RWPE2 (cell line): ENCODE results near the gene ID3.

Source experiments
- ATAC-seq: fragments of 200-7000 bp; cut with Tn5 transposase; 3 replicates; pipeline ENCODE4 v1.9.1; 2021; ENCODE audit warnings: low read depth
- DNase-seq: peaks from one replicate; pipeline ENCODE4 v3.0.0-alpha.2; 2020; ENCODE audit warnings: low spot score
- H3K27ac ChIP-seq: fragments of 450-650 bp; 2 replicates; pipeline ENCODE4 v1.5.1; 2017; ENCODE audit warnings: mild to moderate bottlenecking; ENCODE audit not compliant: poor library complexity, severe bottlenecking
- H3K27me3 ChIP-seq: fragments of 250-450 bp; sonication (Bioruptor Pico); 2 replicates; pipeline ENCODE4 v1.5.1; 2021; ENCODE audit warnings: mild to moderate bottlenecking, moderate library complexity; ENCODE audit not compliant: insufficient read depth, poor library complexity, severe bottlenecking
- H3K36me3 ChIP-seq: fragments of 250-450 bp; sonication (Bioruptor Pico); 2 replicates; pipeline ENCODE4 v1.5.1; 2020; ENCODE audit warnings: low read depth, mild to moderate bottlenecking, moderate library complexity
- H3K4me1 ChIP-seq: fragments of 250-450 bp; sonication (Bioruptor Pico); 2 replicates; pipeline ENCODE4 v1.5.1; 2021; ENCODE audit warnings: mild to moderate bottlenecking, moderate library complexity; ENCODE audit not compliant: insufficient read depth, poor library complexity, severe bottlenecking
- H3K4me3 ChIP-seq: fragments of 250-450 bp; sonication (Bioruptor Pico); 2 replicates; pipeline ENCODE4 v1.5.1; 2021; ENCODE audit warnings: mild to moderate bottlenecking, moderate library complexity; ENCODE audit not compliant: severe bottlenecking
- H3K9me3 ChIP-seq: fragments of 250-450 bp; sonication (Bioruptor Pico); 2 replicates; pipeline ENCODE4 v1.5.1; 2021; ENCODE audit warnings: mild to moderate bottlenecking, moderate library complexity; ENCODE audit not compliant: severe bottlenecking
- CTCF ChIP-seq: fragments of 450-650 bp; IDR thresholded peaks from one replicate; pipeline ENCODE4 v1.5.1; 2017; ENCODE audit warnings: mild to moderate bottlenecking, moderate library complexity; ENCODE audit not compliant: poor library complexity, severe bottlenecking

The ID3 gene

GRCh38 chr1:23553231-23554126 lies 5.8 kb downstream of the ID3 start:
- H3K27ac ChIP-seq = no peak overlapping the region
- DNase-seq = no peak
- TF ChIP-seq CTCF = no peak
- ATAC-seq = no peak
- no peak overlapping the region for H3K4me3 ChIP-seq
- peaks cover 34% of the 10 kb centered on the region for H3K4me1 ChIP-seq
- H3K27me3 ChIP-seq = no peaks in the 10 kb centered on the region
- peaks cover 8% of the 10 kb centered on the region; the same call in 1 of the 2 replicates for H3K36me3 ChIP-seq
- no peaks in the 10 kb centered on the region for H3K9me3 ChIP-seq

GRCh38 chr1:23551849-23552248 lies 7.5 kb downstream of the ID3 start:
- H3K27me3 ChIP-seq = no peaks in the 10 kb centered on the region
- TF ChIP-seq CTCF = no peak
- H3K36me3 ChIP-seq = no peaks in the 10 kb centered on the region
- DNase-seq (no peak), ATAC-seq (no peak)
- no peaks in the 10 kb centered on the region for H3K9me3 ChIP-seq
- no peak overlapping the region for H3K4me3 ChIP-seq
- no peak overlapping the region for H3K27ac ChIP-seq
- peaks cover 23% of the 10 kb centered on the region for H3K4me1 ChIP-seq

GRCh38 chr1:23548704-23549143 lies 10.6 kb downstream of the ID3 start:
- H3K27ac ChIP-seq = no peak overlapping the region
- H3K4me1 ChIP-seq = no peaks in the 10 kb centered on the region

DNA sequence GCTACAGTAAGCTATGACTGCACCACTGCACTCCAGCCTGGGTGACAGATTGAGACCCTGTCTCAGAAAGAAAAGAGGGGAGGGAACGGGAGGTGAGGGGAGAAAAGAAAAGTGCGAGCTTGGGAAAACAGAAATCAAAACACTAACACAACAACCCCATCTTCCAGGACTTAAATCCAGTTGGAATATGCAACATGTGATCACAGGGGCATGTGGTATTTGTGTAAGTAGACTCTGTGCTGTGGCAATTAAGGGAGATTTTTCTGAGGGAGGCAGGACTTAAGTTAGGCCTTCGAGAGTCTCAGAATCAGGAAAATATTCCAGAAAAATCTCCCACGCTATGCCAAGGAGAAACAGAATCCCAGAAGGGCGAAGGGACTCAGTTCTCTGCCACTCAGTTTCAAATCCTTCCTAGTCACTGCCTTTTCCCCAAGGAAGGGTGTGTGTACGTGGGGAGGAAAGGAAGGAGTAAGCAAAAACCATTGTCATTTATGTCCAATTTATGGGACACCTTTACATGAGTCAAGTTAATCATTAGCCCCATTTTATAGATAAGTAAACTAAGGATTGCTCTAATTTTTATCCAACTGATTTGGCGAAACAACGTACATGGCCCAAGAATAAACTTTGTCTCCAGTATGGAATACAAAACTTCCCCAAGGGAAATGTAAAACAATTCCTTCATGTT lies 12.3 kb downstream of the ID3 start:
- H3K4me1 ChIP-seq = no peaks in the 10 kb centered on the region
- H3K36me3 ChIP-seq = no peaks in the 10 kb centered on the region
- H3K27me3 ChIP-seq = no peaks in the 10 kb centered on the region
- DNase-seq (no peak), ATAC-seq (no peak)
- H3K27ac ChIP-seq = no peak overlapping the region
- H3K4me3 ChIP-seq = no peak overlapping the region
- TF ChIP-seq CTCF = no peak
- no peaks in the 10 kb centered on the region for H3K9me3 ChIP-seq

More at GRCh38 chr1:23548704-23549143, 10.6 kb downstream of the ID3 start:
- no peaks in the 10 kb centered on the region for H3K9me3 ChIP-seq
- TF ChIP-seq CTCF = no peak
- no peak for DNase-seq
- no peaks in the 10 kb centered on the region for H3K27me3 ChIP-seq
- no peak for ATAC-seq
- H3K36me3 ChIP-seq = no peaks in the 10 kb centered on the region
- H3K4me3 ChIP-seq = no peak overlapping the region
